Measurements from ENCODE around the gene MFAP5.

Gene MFAP5

GRCh38 chr12:8689681-8690080, 27.1 kb upstream of the MFAP5 start:
- no peak overlapping the region for H3K4me3 ChIP-seq (ENCODE audit: low read depth, low read length)
- TF ChIP-seq, protein P1, sequence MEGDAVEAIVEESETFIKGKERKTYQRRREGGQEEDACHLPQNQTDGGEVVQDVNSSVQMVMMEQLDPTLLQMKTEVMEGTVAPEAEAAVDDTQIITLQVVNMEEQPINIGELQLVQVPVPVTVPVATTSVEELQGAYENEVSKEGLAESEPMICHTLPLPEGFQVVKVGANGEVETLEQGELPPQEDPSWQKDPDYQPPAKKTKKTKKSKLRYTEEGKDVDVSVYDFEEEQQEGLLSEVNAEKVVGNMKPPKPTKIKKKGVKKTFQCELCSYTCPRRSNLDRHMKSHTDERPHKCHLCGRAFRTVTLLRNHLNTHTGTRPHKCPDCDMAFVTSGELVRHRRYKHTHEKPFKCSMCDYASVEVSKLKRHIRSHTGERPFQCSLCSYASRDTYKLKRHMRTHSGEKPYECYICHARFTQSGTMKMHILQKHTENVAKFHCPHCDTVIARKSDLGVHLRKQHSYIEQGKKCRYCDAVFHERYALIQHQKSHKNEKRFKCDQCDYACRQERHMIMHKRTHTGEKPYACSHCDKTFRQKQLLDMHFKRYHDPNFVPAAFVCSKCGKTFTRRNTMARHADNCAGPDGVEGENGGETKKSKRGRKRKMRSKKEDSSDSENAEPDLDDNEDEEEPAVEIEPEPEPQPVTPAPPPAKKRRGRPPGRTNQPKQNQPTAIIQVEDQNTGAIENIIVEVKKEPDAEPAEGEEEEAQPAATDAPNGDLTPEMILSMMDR (IDR thresholded peaks at IDR 0.05; ENCODE audit: insufficient read depth, low read depth, low read length, missing control alignments), result no peak
- DNase-seq (ENCODE audit: low read depth), result no peak

DNA sequence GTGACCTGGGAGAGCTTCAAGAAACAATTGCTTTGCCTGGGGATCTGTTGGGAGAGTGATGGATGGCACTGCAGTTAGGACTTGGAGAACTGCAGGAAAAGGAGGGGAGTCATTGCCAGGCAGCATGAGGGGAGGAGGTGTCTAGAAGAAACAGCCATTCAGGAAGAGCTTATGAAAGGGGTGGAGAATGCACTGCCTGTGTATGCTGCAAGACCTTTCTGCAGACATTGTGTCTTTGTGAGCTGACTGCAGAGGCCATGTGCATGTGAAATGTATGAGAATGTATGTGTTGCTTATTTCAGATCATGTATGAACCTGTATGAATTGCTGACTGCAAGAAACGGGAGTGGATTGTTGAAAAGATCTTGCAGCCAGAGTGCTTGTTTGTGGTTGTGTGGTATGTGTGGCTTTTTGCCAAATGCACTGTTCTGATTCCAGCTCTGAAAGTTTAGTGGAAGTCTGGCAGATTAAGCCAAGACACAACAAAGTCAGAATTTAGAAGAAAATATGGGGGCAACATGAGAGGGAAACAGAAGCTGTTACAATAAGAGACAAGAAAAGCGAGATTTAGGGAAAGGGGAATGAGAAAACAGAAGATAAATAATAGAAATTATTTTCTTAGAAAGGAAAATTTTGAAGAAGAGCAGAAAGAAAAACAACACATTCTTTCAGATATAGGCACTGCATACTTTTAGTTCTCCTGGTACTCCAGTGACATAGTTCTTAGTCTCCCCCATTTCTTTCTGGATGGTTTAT, 25.4 kb upstream of the MFAP5 start:
- TF ChIP-seq, protein P1 (IDR thresholded peaks at IDR 0.05; ENCODE audit: insufficient read depth, low read depth, low read length, missing control alignments), result no peak
- DNase-seq (ENCODE audit: low read depth), result peak; percentile 24
- no peak overlapping the region for H3K4me3 ChIP-seq (ENCODE audit: low read depth, low read length)

- TF ChIP-seq, protein P1 (IDR thresholded peaks at IDR 0.05; ENCODE audit: insufficient read depth, low read depth, low read length, missing control alignments), result no peak
- H3K4me3 ChIP-seq (ENCODE audit: low read depth, low read length), result no peak overlapping the region
- no peak for DNase-seq (ENCODE audit: low read depth)
These were observed 22.4 kb upstream of the MFAP5 start for GRCh38 chr12:8685051-8685450.

- TF ChIP-seq, protein P1 (IDR thresholded peaks at IDR 0.05; ENCODE audit: insufficient read depth, low read depth, low read length, missing control alignments), result no peak
- H3K4me3 ChIP-seq (ENCODE audit: low read depth, low read length), result no peak overlapping the region
- no peak for DNase-seq (ENCODE audit: low read depth)
These were observed 18.7 kb upstream of the MFAP5 start for GRCh38 chr12:8681129-8681884.

GRCh38 chr12:8680533-8680932, 17.9 kb upstream of the MFAP5 start:
- TF ChIP-seq, protein P1 (IDR thresholded peaks at IDR 0.05; ENCODE audit: insufficient read depth, low read depth, low read length, missing control alignments), result no peak
- DNase-seq (ENCODE audit: low read depth), result no peak
- no peak overlapping the region for H3K4me3 ChIP-seq (ENCODE audit: low read depth, low read length)

DNA sequence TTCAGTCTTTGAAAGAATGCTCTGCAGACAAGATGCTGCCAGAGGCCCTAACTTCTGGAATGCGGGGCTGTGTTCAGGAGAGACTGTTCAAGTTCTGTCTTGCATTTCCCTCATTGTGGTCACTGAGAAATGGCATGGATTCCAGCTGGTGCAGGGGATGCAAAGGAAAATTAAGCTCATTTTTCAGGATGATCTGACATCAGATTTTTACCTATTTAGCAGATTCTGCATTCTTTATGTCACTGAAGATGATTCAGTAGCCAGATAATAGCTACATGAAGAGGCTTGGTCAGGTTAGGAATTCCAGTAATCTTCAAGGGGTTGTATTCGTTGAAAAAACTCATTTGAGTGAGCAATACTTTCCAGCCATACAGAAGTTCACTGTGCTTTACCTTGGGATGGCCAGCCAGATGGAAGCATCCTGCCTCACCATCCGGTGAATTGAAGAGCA, 16.1 kb upstream of the MFAP5 start:
- DNase-seq (ENCODE audit: low read depth), result no peak

More for the DNA sequence above, 16.1 kb upstream of the MFAP5 start:
- no peak overlapping the region for H3K4me3 ChIP-seq (ENCODE audit: low read depth, low read length)
- TF ChIP-seq, protein P1 (IDR thresholded peaks at IDR 0.05; ENCODE audit: insufficient read depth, low read depth, low read length, missing control alignments), result no peak
